DND-41 (cell line): ENCODE measurements around the gene TREX2.

Experiments
- ATAC-seq: fragments of 200-7000 bp; cut with Tn5 transposase; 3 replicates; pipeline ENCODE4 v1.9.1; 2021; ENCODE audit warnings: low read depth; ENCODE audit not compliant: insufficient read depth
- DNase-seq: peaks from one replicate; pipeline ENCODE4 v3.0.0-alpha.2; 2020
- H2AFZ ChIP-seq: 2 replicates; pipeline ENCODE4 v1.6.0; 2012; ENCODE audit warnings: low read depth, low read length
- H3K27ac ChIP-seq: 2 replicates; pipeline ENCODE4 v1.5.1; 2012; ENCODE audit warnings: low read length, inconsistent platforms
- H3K27me3 ChIP-seq: fragments of 200-600 bp; sonication (generic); 2 replicates; pipeline ENCODE4 v1.6.0; 2012; ENCODE audit warnings: low read length, mild to moderate bottlenecking, inconsistent platforms; ENCODE audit not compliant: insufficient read depth, poor library complexity
- H3K36me3 ChIP-seq: 2 replicates; pipeline ENCODE4 v1.5.1; 2012; ENCODE audit warnings: low read length, inconsistent platforms; ENCODE audit not compliant: insufficient read depth
- H3K4me1 ChIP-seq: 2 replicates; pipeline ENCODE4 v1.5.1; 2012; ENCODE audit warnings: mild to moderate bottlenecking, low read length; ENCODE audit not compliant: insufficient read depth
- H3K4me2 ChIP-seq: 2 replicates; pipeline ENCODE4 v1.6.0; 2012; ENCODE audit warnings: mild to moderate bottlenecking, moderate library complexity, low read length, inconsistent platforms; ENCODE audit not compliant: insufficient read depth
- H3K4me3 ChIP-seq, 2 experiments: fragments of 200-600 bp in 1 of 2; shearing (Covaris generic) in 1 of 2; 2 replicates each; pipeline ENCODE4 v1.5.1; 2012 to 2016; ENCODE audit warnings: inconsistent platforms in 2 of 2, low read length in 2 of 2, mild to moderate bottlenecking in 2 of 2, low read depth in 1 of 2, moderate library complexity in 1 of 2
- H3K79me2 ChIP-seq: 2 replicates; pipeline ENCODE4 v1.6.0; 2012; ENCODE audit warnings: low read length, inconsistent platforms; ENCODE audit not compliant: insufficient read depth
- H3K9ac ChIP-seq: 2 replicates; pipeline ENCODE4 v1.6.0; 2012; ENCODE audit warnings: low read depth, mild to moderate bottlenecking, inconsistent platforms, low read length, moderate library complexity
- H3K9me3 ChIP-seq: 2 replicates; pipeline ENCODE4 v1.5.1; 2012; ENCODE audit warnings: low read length, moderate library complexity, mild to moderate bottlenecking, inconsistent platforms; ENCODE audit not compliant: insufficient read depth, severe bottlenecking
- H4K20me1 ChIP-seq: 2 replicates; pipeline ENCODE4 v1.6.0; 2012; ENCODE audit warnings: low read length; ENCODE audit not compliant: insufficient read depth
- EZH2 ChIP-seq: IDR thresholded peaks from 3 replicates; pipeline ENCODE4 v1.6.1; 2012; ENCODE audit warnings: borderline replicate concordance, low read depth, mild to moderate bottlenecking, moderate library complexity, low read length, inconsistent platforms; ENCODE audit not compliant: severe bottlenecking
- TF ChIP-seq, protein P1 (sequence below): IDR thresholded peaks from 2 replicates; pipeline ENCODE4 v1.5.1; 2012; ENCODE audit warnings: borderline replicate concordance, low read length, moderate library complexity, mild to moderate bottlenecking; ENCODE audit not compliant: poor library complexity, severe bottlenecking; ENCODE audit errors: extremely low read depth

TREX2 gene

DNA sequence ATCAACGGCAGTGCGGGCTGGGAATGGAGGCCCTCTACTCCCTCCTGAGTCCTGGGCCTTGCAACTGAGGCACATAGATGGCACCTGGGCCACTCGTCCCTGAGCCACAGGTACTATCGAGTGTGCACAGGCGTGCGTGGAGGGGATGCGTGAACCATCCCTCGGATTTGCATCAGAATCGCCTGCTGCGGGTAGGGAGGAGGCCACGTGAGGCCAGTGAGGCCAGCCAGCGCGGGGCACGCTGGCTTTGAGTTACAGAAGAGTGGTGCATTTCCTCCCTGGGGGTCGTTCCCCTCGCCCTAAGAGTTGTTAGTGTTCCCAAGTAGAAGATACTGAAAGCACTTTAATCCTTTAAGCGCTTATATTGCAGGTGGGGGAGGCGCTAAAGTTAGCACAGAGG, 24.0 kb downstream of the TREX2 start:
- Histone ChIP-seq H3K36me3 (no peaks in the 10 kb centered on the region), H3K27me3 (peaks cover 3% of the 10 kb centered on the region), H3K4me1 (no peaks in the 10 kb centered on the region), H4K20me1 (no peaks in the 10 kb centered on the region), H3K27ac (no peak overlapping the region), H3K4me2 (no peak overlapping the region), H3K4me3 (no peak overlapping the region), H2AFZ (no peak overlapping the region), H3K79me2 (no peaks in the 10 kb centered on the region), H3K9me3 (no peaks in the 10 kb centered on the region), H3K9ac (no peak overlapping the region)
- DNase-seq, result no peak
- ATAC-seq, result no peak
- TF ChIP-seq EZH2, result no peak
- TF ChIP-seq, protein P1, sequence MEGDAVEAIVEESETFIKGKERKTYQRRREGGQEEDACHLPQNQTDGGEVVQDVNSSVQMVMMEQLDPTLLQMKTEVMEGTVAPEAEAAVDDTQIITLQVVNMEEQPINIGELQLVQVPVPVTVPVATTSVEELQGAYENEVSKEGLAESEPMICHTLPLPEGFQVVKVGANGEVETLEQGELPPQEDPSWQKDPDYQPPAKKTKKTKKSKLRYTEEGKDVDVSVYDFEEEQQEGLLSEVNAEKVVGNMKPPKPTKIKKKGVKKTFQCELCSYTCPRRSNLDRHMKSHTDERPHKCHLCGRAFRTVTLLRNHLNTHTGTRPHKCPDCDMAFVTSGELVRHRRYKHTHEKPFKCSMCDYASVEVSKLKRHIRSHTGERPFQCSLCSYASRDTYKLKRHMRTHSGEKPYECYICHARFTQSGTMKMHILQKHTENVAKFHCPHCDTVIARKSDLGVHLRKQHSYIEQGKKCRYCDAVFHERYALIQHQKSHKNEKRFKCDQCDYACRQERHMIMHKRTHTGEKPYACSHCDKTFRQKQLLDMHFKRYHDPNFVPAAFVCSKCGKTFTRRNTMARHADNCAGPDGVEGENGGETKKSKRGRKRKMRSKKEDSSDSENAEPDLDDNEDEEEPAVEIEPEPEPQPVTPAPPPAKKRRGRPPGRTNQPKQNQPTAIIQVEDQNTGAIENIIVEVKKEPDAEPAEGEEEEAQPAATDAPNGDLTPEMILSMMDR, result no peak

DNA sequence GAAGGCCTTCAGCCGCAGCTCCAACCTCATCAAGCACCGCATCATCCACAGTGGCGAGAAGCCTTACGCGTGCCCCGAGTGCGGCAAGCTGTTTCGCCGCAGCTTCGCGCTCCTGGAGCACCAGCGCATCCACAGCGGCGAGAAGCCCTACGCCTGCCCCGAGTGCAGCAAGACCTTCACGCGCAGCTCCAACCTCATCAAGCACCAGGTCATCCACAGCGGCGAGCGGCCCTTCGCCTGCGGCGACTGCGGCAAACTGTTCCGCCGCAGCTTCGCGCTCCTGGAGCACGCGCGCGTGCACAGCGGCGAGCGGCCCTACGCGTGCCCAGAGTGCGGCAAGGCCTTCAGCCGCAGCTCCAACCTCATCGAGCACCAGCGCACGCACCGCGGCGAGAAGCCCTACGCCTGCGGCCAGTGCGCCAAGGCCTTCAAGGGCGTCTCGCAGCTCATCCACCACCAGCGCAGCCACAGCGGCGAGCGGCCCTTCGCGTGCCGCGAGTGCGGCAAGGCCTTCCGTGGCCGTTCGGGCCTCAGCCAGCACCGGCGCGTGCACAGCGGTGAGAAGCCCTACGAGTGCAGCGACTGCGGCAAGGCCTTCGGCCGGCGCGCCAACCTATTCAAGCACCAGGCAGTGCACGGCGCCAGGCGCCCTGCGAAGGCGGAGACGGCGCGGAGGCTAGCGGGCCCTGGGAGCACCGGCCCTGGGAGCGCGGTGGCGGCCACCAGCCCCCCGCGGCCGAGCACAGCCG, 24.8 kb downstream of the TREX2 start:
- ATAC-seq, result no peak
- H3K9ac ChIP-seq, result no peak overlapping the region
- H3K4me1 ChIP-seq, result no peaks in the 10 kb centered on the region
- no peaks in the 10 kb centered on the region for H3K9me3 ChIP-seq
- H2AFZ ChIP-seq, result no peak overlapping the region
- no peak overlapping the region for H3K4me3 ChIP-seq
- H3K36me3 ChIP-seq, result no peaks in the 10 kb centered on the region
- peaks cover 3% of the 10 kb centered on the region for H3K27me3 ChIP-seq
- TF ChIP-seq, protein P1, result no peak
- no peak for TF ChIP-seq EZH2
- no peaks in the 10 kb centered on the region for H3K79me2 ChIP-seq
- no peak for DNase-seq
- H4K20me1 ChIP-seq, result no peaks in the 10 kb centered on the region
- H3K27ac ChIP-seq, result no peak overlapping the region
- no peak overlapping the region for H3K4me2 ChIP-seq

DNA sequence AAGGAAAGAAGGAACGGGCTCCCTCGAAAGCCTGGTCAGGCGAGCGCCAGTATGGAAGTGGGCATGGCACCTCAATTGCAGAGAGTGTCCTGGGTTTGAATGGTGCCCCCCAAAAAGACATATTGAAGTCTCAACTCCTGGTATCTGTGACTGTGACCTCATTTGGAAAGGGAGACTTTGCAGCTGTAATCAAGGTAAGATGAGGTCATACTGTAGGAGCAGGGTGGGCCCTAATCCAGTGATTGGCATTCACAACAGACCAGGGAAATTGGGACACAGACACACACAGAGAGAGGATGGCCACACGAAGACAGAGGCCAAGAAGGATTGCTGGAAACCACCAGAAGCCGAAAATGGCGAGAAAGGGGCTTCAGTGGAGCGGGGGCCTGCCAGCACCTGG, 28.2 kb downstream of the TREX2 start:
- DNase-seq (no peak), ATAC-seq (no peak)
- no peak overlapping the region for H3K4me3 ChIP-seq
- TF ChIP-seq EZH2, result no peak
- TF ChIP-seq, protein P1, result no peak
- H2AFZ ChIP-seq, result no peak overlapping the region
- no peaks in the 10 kb centered on the region for H4K20me1 ChIP-seq
- no peaks in the 10 kb centered on the region for H3K79me2 ChIP-seq
- no peaks in the 10 kb centered on the region for H3K4me1 ChIP-seq
- H3K9ac ChIP-seq, result no peak overlapping the region
- no peak overlapping the region for H3K4me2 ChIP-seq
- peaks cover 3% of the 10 kb centered on the region for H3K27me3 ChIP-seq
- no peaks in the 10 kb centered on the region for H3K9me3 ChIP-seq
- H3K27ac ChIP-seq, result no peak overlapping the region
- no peaks in the 10 kb centered on the region for H3K36me3 ChIP-seq

DNA sequence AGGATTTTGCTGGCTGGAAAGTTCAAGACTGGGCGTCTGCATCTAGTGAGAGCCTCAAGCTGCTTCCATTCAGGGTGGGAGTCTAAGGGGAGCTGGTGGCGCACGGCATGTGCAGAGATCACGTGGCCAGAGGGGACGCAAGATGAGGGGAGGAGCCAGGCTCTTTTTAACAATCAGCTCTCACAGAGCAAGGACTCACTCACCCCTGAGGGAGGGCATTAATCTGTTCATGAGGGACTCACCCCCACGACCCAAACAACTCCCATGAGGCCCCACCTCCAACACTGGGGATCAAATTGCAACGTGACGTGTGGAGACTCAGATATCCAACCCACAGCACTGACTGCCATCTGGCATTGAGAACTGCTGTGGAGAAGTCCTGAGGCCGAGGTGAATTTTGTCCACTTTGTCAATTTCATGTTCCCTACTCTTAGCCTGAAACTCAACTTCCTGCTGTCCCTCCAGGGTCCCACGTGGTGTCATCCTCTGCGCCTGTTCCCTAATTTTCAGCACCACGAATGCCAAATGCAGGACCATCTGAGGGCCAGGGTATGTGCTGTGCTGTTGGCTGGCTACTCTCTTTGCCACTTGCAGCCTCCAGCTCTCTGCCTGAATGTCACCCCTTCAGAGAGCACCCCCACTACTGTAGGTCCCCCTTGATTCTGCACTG, 28.9 kb downstream of the TREX2 start:
- H4K20me1 ChIP-seq, result no peaks in the 10 kb centered on the region
- no peak for DNase-seq

More for the DNA sequence above, 28.9 kb downstream of the TREX2 start:
- no peak overlapping the region for H3K27ac ChIP-seq
- H3K9ac ChIP-seq, result no peak overlapping the region
- H3K4me2 ChIP-seq, result no peak overlapping the region
- peaks cover 3% of the 10 kb centered on the region for H3K27me3 ChIP-seq
- no peak for TF ChIP-seq EZH2
- TF ChIP-seq, protein P1, result no peak
- no peaks in the 10 kb centered on the region for H3K4me1 ChIP-seq
- H3K36me3 ChIP-seq, result no peaks in the 10 kb centered on the region
- no peak overlapping the region for H2AFZ ChIP-seq
- no peaks in the 10 kb centered on the region for H3K9me3 ChIP-seq
- ATAC-seq, result no peak
- no peaks in the 10 kb centered on the region for H3K79me2 ChIP-seq
- no peak overlapping the region for H3K4me3 ChIP-seq
